CD4-positive, alpha-beta T cell (primary cell): ENCODE measurements around the gene CD82. TPM values are rescaled to one million over a fixed set of nuclear protein-coding genes. Genes with fewer than 3 reads are reported as not detected.

Experiments
- ATAC-seq: fragments of 200-7000 bp; cut with Tn5 transposase; one replicate; pipeline ENCODE4 v1.10.0; 2022; ENCODE audit warnings: mild to moderate bottlenecking; ENCODE audit not compliant: poor library complexity
- CTCF ChIA-PET: fragments of 350-600 bp; sonication (Branson Sonifier 250); formaldehyde crosslinking; loops from one replicate; lab custom pipeline; 2021; ENCODE audit warnings: antibody characterized with exemption, inconsistent platforms; lab: Charles Lee
- POLR2A ChIA-PET: fragments of 350-600 bp; sonication (Branson Sonifier 250); formaldehyde crosslinking; loops from one replicate; lab custom pipeline; 2021; ENCODE audit warnings: antibody characterized with exemption, inconsistent platforms; lab: Charles Lee
- DNase-seq, 14 experiments: peaks; one replicate each; pipeline ENCODE4 v3.0.0-alpha.2; 2013 to 2020; ENCODE audit warnings: mixed read lengths in 2 of 14
- H3K27ac ChIP-seq, 2 donors: one replicate each; pipeline versions ENCODE4 v1.5.1 to v1.7.0; 2013; ENCODE audit warnings: low read length in 2 of 2, low read depth in 1 of 2, mild to moderate bottlenecking in 1 of 2
- H3K27me3 ChIP-seq, 2 experiments: 1 replicate in 1 of 2; 2 replicates in 1 of 2; pipeline versions ENCODE4 v1.6.1 to v1.7.0; 2013; ENCODE audit warnings: low read length in 2 of 2, control low read depth in 1 of 2, mild to moderate bottlenecking in 1 of 2, moderate library complexity in 1 of 2; ENCODE audit not compliant: insufficient read depth in 2 of 2, control insufficient read depth in 1 of 2
- H3K36me3 ChIP-seq: one replicate; pipeline ENCODE4 v1.6.1; 2013; ENCODE audit warnings: low read length, control low read depth; ENCODE audit not compliant: insufficient read depth
- H3K4me1 ChIP-seq: one replicate; pipeline ENCODE4 v1.6.1; 2013; ENCODE audit warnings: low read length, control low read depth; ENCODE audit not compliant: insufficient read depth
- H3K4me3 ChIP-seq: one replicate; pipeline ENCODE4 v1.5.1; 2013; ENCODE audit warnings: mild to moderate bottlenecking, low read length, moderate library complexity
- H3K9me3 ChIP-seq, 2 experiments: 1 replicate in 1 of 2; 2 replicates in 1 of 2; pipeline versions ENCODE4 v1.6.1 to v1.7.0; 2013; ENCODE audit warnings: low read length in 2 of 2, mild to moderate bottlenecking in 2 of 2, control low read depth in 1 of 2, moderate library complexity in 1 of 2; ENCODE audit not compliant: control insufficient read depth in 1 of 2, insufficient read depth in 1 of 2
- H3K27ac Mint-ChIP-seq: one replicate; pipeline ENCODE4 v1.8.0; 2020; ENCODE audit warnings: mixed read lengths
- H3K27me3 Mint-ChIP-seq: one replicate; pipeline ENCODE4 v1.8.0; 2021; ENCODE audit warnings: mixed read lengths
- H3K36me3 Mint-ChIP-seq: one replicate; pipeline ENCODE4 v1.8.0; 2021; ENCODE audit warnings: low read depth, mixed read lengths
- H3K4me1 Mint-ChIP-seq: one replicate; pipeline ENCODE4 v1.8.0; 2021; ENCODE audit warnings: low read depth, mixed read lengths
- H3K4me3 Mint-ChIP-seq: one replicate; pipeline ENCODE4 v1.8.0; 2020; ENCODE audit warnings: mild to moderate bottlenecking, mixed read lengths
- H3K9me3 Mint-ChIP-seq: one replicate; pipeline ENCODE4 v1.8.0; 2020; ENCODE audit warnings: mixed read lengths
- intact Hi-C, 2 experiments: fragments of 100-400 bp; cut with DNase I in 1 of 2; cut with micrococcal nuclease in 1 of 2; formaldehyde crosslinking; loops; one replicate each; pipeline versions ENCODE4 v1.15.1 to v1.9.0; 2023 to 2025; cut with DNase I, micrococcal nuclease
- total RNA-seq, 174 experiments: library from RNA in 2 of 174; stranded (reverse) in 2 of 174; gene quantifications; one replicate each; pipeline ENCODE4 v1.2.3 and lab custom pipeline; 2021 to 2026
- TF ChIP-seq, protein P1 (sequence below): fragments of 200-600 bp; IDR thresholded peaks from one replicate; pipeline ENCODE4 v1.8.0; 2022; ENCODE audit warnings: antibody characterized with exemption, mild to moderate bottlenecking

CD82 gene
- total RNA-seq, 2 experiments from 2014 or later: 33.8 to 37.3 TPM

DNA sequence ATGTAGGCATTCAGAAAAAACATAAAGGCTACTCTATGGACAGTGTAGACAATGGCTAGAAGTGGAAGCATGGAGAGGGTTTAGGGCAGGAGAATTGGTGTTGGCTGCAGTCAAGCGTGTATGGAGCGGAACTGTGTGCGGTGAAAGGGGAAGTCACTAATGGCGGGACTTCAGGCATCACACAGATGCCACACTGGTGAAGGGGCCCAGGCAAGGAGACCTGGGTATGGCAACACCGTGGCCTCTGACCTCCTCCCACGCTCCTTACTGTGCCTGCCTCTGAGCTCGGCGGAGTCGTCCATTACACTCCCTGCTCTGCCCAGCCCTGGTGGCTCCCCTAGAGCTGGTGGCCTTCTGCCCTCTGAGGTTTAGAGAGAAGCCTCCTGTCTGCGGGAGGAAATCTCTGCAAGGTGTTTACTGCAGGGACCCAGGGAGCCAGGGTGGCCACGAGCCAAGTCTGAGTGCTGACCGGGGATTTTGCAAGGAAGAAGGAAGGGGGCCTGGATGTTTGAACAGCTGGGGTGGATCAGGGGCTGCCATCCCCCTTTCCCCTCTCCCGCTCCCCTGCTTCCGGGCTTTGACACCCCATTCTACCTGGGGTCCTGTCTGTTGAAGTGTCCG, 86.2 kb downstream of the CD82 start:
- no peak for ATAC-seq
- H3K27ac Mint-ChIP-seq: no peak overlapping the region

GRCh38 chr11:44652901-44653644, 87.6 kb downstream of the CD82 start:
- Mint-ChIP-seq H3K27me3 (peaks cover 38% of the 10 kb centered on the region), H3K4me1 (peaks cover 5% of the 10 kb centered on the region), H3K36me3 (no peaks in the 10 kb centered on the region), H3K27ac (no peak overlapping the region), H3K4me3 (no peak overlapping the region), H3K9me3 (no peaks in the 10 kb centered on the region)
- no peak overlapping the region for H3K4me3 ChIP-seq
- no peak for DNase-seq
- H3K9me3 ChIP-seq: peaks cover 0 to 6% of the 10 kb centered on the region in 2 experiments
- TF ChIP-seq, protein P1, sequence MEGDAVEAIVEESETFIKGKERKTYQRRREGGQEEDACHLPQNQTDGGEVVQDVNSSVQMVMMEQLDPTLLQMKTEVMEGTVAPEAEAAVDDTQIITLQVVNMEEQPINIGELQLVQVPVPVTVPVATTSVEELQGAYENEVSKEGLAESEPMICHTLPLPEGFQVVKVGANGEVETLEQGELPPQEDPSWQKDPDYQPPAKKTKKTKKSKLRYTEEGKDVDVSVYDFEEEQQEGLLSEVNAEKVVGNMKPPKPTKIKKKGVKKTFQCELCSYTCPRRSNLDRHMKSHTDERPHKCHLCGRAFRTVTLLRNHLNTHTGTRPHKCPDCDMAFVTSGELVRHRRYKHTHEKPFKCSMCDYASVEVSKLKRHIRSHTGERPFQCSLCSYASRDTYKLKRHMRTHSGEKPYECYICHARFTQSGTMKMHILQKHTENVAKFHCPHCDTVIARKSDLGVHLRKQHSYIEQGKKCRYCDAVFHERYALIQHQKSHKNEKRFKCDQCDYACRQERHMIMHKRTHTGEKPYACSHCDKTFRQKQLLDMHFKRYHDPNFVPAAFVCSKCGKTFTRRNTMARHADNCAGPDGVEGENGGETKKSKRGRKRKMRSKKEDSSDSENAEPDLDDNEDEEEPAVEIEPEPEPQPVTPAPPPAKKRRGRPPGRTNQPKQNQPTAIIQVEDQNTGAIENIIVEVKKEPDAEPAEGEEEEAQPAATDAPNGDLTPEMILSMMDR: no peak
- peaks cover 4 to 6% of the 10 kb centered on the region in 2 experiments for H3K27me3 ChIP-seq
- CTCF ChIA-PET: no interaction called here
- POLR2A ChIA-PET: no interaction called here
- H3K27ac ChIP-seq: no peak overlapping the region
- no peaks in the 10 kb centered on the region for H3K36me3 ChIP-seq
- H3K4me1 ChIP-seq: peaks cover 3% of the 10 kb centered on the region
- ATAC-seq: no peak
- intact Hi-C loops: loop anchor here in 1 of 2 experiments (10.0 kb wide), 1 partner anchor 122 kb away; no protein-coding TSS in a partner anchor

More for the DNA sequence above, 86.2 kb downstream of the CD82 start:
- TF ChIP-seq, protein P1: no peak
- Mint-ChIP-seq H3K9me3 (no peaks in the 10 kb centered on the region), H3K4me3 (no peak overlapping the region), H3K36me3 (no peaks in the 10 kb centered on the region), H3K27me3 (peaks cover 47% of the 10 kb centered on the region), H3K4me1 (peaks cover 5% of the 10 kb centered on the region)
- no peak overlapping the region for H3K4me3 ChIP-seq
- DNase-seq: no peak
- ChIA-PET POLR2A (interaction anchor here (0.5 kb wide), 1 partner anchor 64 kb away, joined by 3 read pairs; no protein-coding TSS in a partner anchor), CTCF (no interaction called here)
- H3K36me3 ChIP-seq: no peaks in the 10 kb centered on the region
- H3K27ac ChIP-seq: no peak overlapping the region
- peaks cover 4 to 6% of the 10 kb centered on the region in 2 experiments for H3K27me3 ChIP-seq
- peaks cover 0 to 6% of the 10 kb centered on the region in 2 experiments for H3K9me3 ChIP-seq
- intact Hi-C loops: loop anchor here in 1 of 2 experiments (10.0 kb wide), 1 partner anchor 123 kb away; no protein-coding TSS in a partner anchor
- peaks cover 3% of the 10 kb centered on the region for H3K4me1 ChIP-seq

DNA sequence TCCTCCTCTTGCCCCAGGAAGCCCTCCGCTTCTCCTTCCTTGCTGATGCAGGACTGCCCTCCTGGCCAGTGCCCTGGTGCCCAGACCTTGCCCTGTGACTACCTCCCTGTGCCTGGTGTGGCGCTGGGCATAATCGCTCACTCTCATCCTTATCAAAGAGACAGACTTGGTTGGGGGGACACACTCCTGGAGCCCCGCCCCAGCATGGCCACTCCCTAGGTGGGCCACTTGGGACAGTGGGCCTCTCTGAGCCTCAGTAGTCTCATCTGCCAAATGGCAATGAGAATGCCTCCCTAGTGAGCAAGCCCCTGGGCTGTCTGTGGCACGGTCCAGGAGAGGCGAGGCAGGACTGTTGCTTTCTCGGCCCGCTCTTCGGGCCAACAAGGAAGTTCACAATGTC, 88.6 kb downstream of the CD82 start:
- CTCF ChIA-PET: no interaction called here
- no peaks in the 10 kb centered on the region for H3K9me3 Mint-ChIP-seq
- ATAC-seq (no peak), DNase-seq (no peak)
- TF ChIP-seq, protein P1: no peak
- peaks cover 9% of the 10 kb centered on the region for H3K4me1 ChIP-seq
- peaks cover 36% of the 10 kb centered on the region for H3K27me3 Mint-ChIP-seq
- no peaks in the 10 kb centered on the region for H3K36me3 Mint-ChIP-seq
- peaks cover 4 to 6% of the 10 kb centered on the region in 2 experiments for H3K27me3 ChIP-seq
- H3K4me3 ChIP-seq: no peak overlapping the region
- POLR2A ChIA-PET: no interaction called here
- H3K9me3 ChIP-seq: peaks cover 0 to 6% of the 10 kb centered on the region in 2 experiments
- H3K4me1 Mint-ChIP-seq: peaks cover 12% of the 10 kb centered on the region
- no peak overlapping the region for H3K27ac ChIP-seq
- H3K4me3 Mint-ChIP-seq: no peak overlapping the region
- intact Hi-C loops: loop anchor here in 1 of 2 experiments (10.0 kb wide), 1 partner anchor 121 kb away; no protein-coding TSS in a partner anchor
- no peak overlapping the region for H3K27ac Mint-ChIP-seq
- no peaks in the 10 kb centered on the region for H3K36me3 ChIP-seq
